Thyroid gland (tissue), 4 donors: ENCODE results near the gene PPP2R5C.

Experiments
- POLR2A ChIP-seq, 2 donors: fragments of 450-650 bp; IDR thresholded peaks; one replicate each; pipeline ENCODE4 v1.6.1; 2017; ENCODE audit warnings: antibody characterized with exemption in 2 of 2, mild to moderate bottlenecking in 2 of 2, moderate library complexity in 1 of 2
- TF ChIP-seq, protein P1 (sequence below), 6 experiments: fragments of 200-600 bp in 3 of 6; fragments of 450-650 bp in 3 of 6; sonication (generic) in 3 of 6; IDR thresholded peaks; one replicate each; pipeline ENCODE4 v1.5.1; 2016 to 2019; ENCODE audit warnings: antibody characterized with exemption in 6 of 6, mild to moderate bottlenecking in 2 of 6, inconsistent platforms in 1 of 6, moderate library complexity in 1 of 6

- TF ChIP-seq, protein P1, sequence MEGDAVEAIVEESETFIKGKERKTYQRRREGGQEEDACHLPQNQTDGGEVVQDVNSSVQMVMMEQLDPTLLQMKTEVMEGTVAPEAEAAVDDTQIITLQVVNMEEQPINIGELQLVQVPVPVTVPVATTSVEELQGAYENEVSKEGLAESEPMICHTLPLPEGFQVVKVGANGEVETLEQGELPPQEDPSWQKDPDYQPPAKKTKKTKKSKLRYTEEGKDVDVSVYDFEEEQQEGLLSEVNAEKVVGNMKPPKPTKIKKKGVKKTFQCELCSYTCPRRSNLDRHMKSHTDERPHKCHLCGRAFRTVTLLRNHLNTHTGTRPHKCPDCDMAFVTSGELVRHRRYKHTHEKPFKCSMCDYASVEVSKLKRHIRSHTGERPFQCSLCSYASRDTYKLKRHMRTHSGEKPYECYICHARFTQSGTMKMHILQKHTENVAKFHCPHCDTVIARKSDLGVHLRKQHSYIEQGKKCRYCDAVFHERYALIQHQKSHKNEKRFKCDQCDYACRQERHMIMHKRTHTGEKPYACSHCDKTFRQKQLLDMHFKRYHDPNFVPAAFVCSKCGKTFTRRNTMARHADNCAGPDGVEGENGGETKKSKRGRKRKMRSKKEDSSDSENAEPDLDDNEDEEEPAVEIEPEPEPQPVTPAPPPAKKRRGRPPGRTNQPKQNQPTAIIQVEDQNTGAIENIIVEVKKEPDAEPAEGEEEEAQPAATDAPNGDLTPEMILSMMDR (IDR thresholded peaks at IDR 0.05): no peak
- TF ChIP-seq POLR2A (IDR thresholded peaks at IDR 0.05): no peak
These were observed 133.7 kb downstream of the PPP2R5C start for GRCh38 chr14:101895256-101895655.
